HCT116 (cell line): ENCODE results near the gene PRLH. TPM values are rescaled to one million over a fixed set of nuclear protein-coding genes. Genes with fewer than 3 reads are reported as not detected.

Experiments used
- ATAC-seq: fragments of 200-7000 bp; cut with Tn5 transposase; 2 replicates; pipeline ENCODE4 v1.9.1; 2020; ENCODE audit warnings: mild to moderate bottlenecking, moderate library complexity
- BruUV-seq: library from RNA; stranded (reverse); fragments of 400-500 nt; replicated peaks from 2 replicates; lab custom pipeline; 2021; lab: Mats Ljungman, UMichigan
- CTCF ChIA-PET: fragments of 300-600 bp; sonication (Branson Sonifier 250); formaldehyde crosslinking; loops from one replicate; lab custom pipeline; 2021; ENCODE audit warnings: antibody characterized with exemption; lab: Charles Lee
- POLR2A ChIA-PET: fragments of 300-600, 350-600 bp; sonication (Branson Sonifier 250); formaldehyde crosslinking; loops from one replicate; lab custom pipeline; 2021; ENCODE audit warnings: antibody characterized with exemption; lab: Charles Lee
- RAD21 ChIA-PET, 2 experiments: fragments of 300-600 bp; sonication (Branson Sonifier 250); formaldehyde crosslinking; loops; one replicate each; lab custom pipeline; 2023; ENCODE audit warnings: low total read pairs in 2 of 2; ENCODE audit not compliant: uncharacterized antibody in 2 of 2, unreplicated experiment in 2 of 2, low non-redundant PET in 1 of 2; lab: Charles Lee
- DNase-seq: peaks from one replicate; pipeline ENCODE4 v3.0.0-alpha.2; 2010; ENCODE audit warnings: low read depth, low spot score
- H2AFZ ChIP-seq: fragments of 200-600 bp; shearing (Covaris generic), sonication (generic); 2 replicates; pipeline ENCODE4 v1.6.1; 2017; ENCODE audit warnings: low read depth, mixed run types, mixed read lengths, antibody characterized with exemption, low read length; ENCODE audit not compliant: poor library complexity, severe bottlenecking
- H3K27ac ChIP-seq: 2 replicates; pipeline ENCODE4 v1.5.1; 2012; ENCODE audit warnings: low read depth, low read length
- H3K27me3 ChIP-seq: fragments of 200-600 bp; sonication (generic); 2 replicates; pipeline ENCODE4 v1.6.1; 2016; ENCODE audit warnings: mixed run types, low read length, mixed read lengths; ENCODE audit not compliant: insufficient read depth
- H3K36me3 ChIP-seq, 2 experiments: fragments of 200-500 bp in 1 of 2; fragments of 200-600 bp in 1 of 2; sonication (Bioruptor generic) in 1 of 2; sonication (generic) in 1 of 2; 2 replicates each; pipeline versions ENCODE4 v1.5.1 to v1.6.1; 2014 to 2016; ENCODE audit warnings: low read length in 2 of 2, inconsistent platforms in 1 of 2, mixed read lengths in 1 of 2, mixed run types in 1 of 2; ENCODE audit not compliant: insufficient read depth in 2 of 2, control insufficient read depth in 1 of 2
- H3K4me1 ChIP-seq, 2 experiments: fragments of 200-600 bp in 1 of 2; sonication (generic) in 1 of 2; 2 replicates each; pipeline versions ENCODE4 v1.5.1 to v1.6.1; 2012 to 2017; ENCODE audit warnings: low read length in 2 of 2, inconsistent platforms in 1 of 2, mild to moderate bottlenecking in 1 of 2, mixed read lengths in 1 of 2, mixed run types in 1 of 2, moderate library complexity in 1 of 2; ENCODE audit not compliant: insufficient read depth in 2 of 2, control insufficient read depth in 1 of 2
- H3K4me2 ChIP-seq: fragments of 200-600 bp; sonication (generic); 2 replicates; pipeline ENCODE4 v1.6.1; 2017; ENCODE audit warnings: mixed run types, low read length, mixed read lengths
- H3K4me3 ChIP-seq, 2 experiments: fragments of 200-600 bp in 1 of 2; sonication (generic) in 1 of 2; replicated peaks in 1 of 2; 2 replicates each; pipeline ENCODE4 v1.5.1; 2011 to 2016; ENCODE audit warnings: low read length in 2 of 2, control low read depth in 1 of 2, low read depth in 1 of 2, mild to moderate bottlenecking in 1 of 2, mixed read lengths in 1 of 2, mixed run types in 1 of 2
- H3K79me2 ChIP-seq: fragments of 200-600 bp; sonication (generic); 2 replicates; pipeline ENCODE4 v1.6.1; 2017; ENCODE audit warnings: mild to moderate bottlenecking, mixed run types, low read length, moderate library complexity, mixed read lengths; ENCODE audit not compliant: insufficient read depth
- H3K9ac ChIP-seq: fragments of 200-600 bp; sonication (generic); 2 replicates; pipeline ENCODE4 v1.6.1; 2016; ENCODE audit warnings: low read length, mixed read lengths
- H3K9me2 ChIP-seq: fragments of 200-600 bp; sonication (generic), shearing (Covaris generic); 2 replicates; pipeline ENCODE4 v1.6.1; 2017; ENCODE audit warnings: mixed run types, mild to moderate bottlenecking, moderate library complexity; ENCODE audit not compliant: insufficient read depth
- H3K9me3 ChIP-seq, 2 experiments: fragments of 200-500 bp in 1 of 2; fragments of 200-600 bp in 1 of 2; sonication (Bioruptor generic) in 1 of 2; sonication (generic) in 1 of 2; 2 replicates each; pipeline ENCODE4 v1.6.1; 2014 to 2017; ENCODE audit warnings: low read length in 2 of 2, mixed read lengths in 2 of 2, inconsistent platforms in 1 of 2, low read depth in 1 of 2, mild to moderate bottlenecking in 1 of 2, mixed run types in 1 of 2, moderate library complexity in 1 of 2; ENCODE audit not compliant: control insufficient read depth in 1 of 2, insufficient read depth in 1 of 2
- H4K20me1 ChIP-seq: fragments of 200-600 bp; sonication (generic), shearing (Covaris generic); 2 replicates; pipeline ENCODE4 v1.6.1; 2017; ENCODE audit warnings: mixed run types, mild to moderate bottlenecking, moderate library complexity; ENCODE audit not compliant: insufficient read depth
- EGR1 ChIP-seq: IDR thresholded peaks from 2 replicates; pipeline ENCODE4 v1.6.1; 2012; ENCODE audit warnings: low read depth
- ELF1 ChIP-seq: IDR thresholded peaks from 2 replicates; pipeline ENCODE4 v1.6.1; 2012; ENCODE audit warnings: low read depth, borderline replicate concordance
- FOSL1 ChIP-seq: IDR thresholded peaks from 2 replicates; pipeline ENCODE4 v1.6.1; 2012; ENCODE audit warnings: low read depth
- JUND ChIP-seq: IDR thresholded peaks from 2 replicates; pipeline ENCODE4 v1.6.1; 2012
- RAD21 ChIP-seq: IDR thresholded peaks from 2 replicates; pipeline ENCODE4 v1.6.1; 2012; ENCODE audit warnings: low read depth, mild to moderate bottlenecking
- SIN3A ChIP-seq: IDR thresholded peaks from 2 replicates; pipeline ENCODE4 v1.6.1; 2012; ENCODE audit warnings: low read depth
- YY1 ChIP-seq: IDR thresholded peaks from 2 replicates; pipeline ENCODE4 v1.6.1; 2011; ENCODE audit warnings: low read length, low read depth, moderate library complexity, mild to moderate bottlenecking; ENCODE audit not compliant: insufficient replicate concordance; ENCODE audit errors: extremely low read depth
- ZNF274 ChIP-seq: fragments of 200-500 bp; sonication (Bioruptor generic); IDR thresholded peaks from 2 replicates; pipeline ENCODE4 v1.6.1; 2014; ENCODE audit warnings: mild to moderate bottlenecking, low read depth, low read length, inconsistent platforms
- intact Hi-C: fragments of 100-400 bp; cut with micrococcal nuclease; formaldehyde crosslinking; loops from 2 replicates; pipeline ENCODE4 v1.10.0; 2022
- total RNA-seq: library from RNA; stranded (reverse); gene quantifications from one replicate; pipeline ENCODE4 v1.2.1, GENCODE V29; 2021; ENCODE audit not compliant: unreplicated experiment
- TF ChIP-seq, protein P1 (sequence below): IDR thresholded peaks from 2 replicates; pipeline ENCODE4 v1.6.1; 2012
- TF ChIP-seq, protein P2 (sequence below): IDR thresholded peaks from 2 replicates; pipeline ENCODE4 v1.6.1; 2011; ENCODE audit warnings: mild to moderate bottlenecking, low read length, moderate library complexity; ENCODE audit not compliant: insufficient replicate concordance; ENCODE audit errors: extremely low read depth

Gene PRLH
- total RNA-seq, 1 experiment from 2014 or later, result not detected

GRCh38 chr2:237598468-237599208 is 32.3 kb downstream of the PRLH start:
- Histone ChIP-seq H3K4me3 (no peak overlapping the region), H3K9me2 (no peaks in the 10 kb centered on the region), H3K36me3 (no peaks in the 10 kb centered on the region), H3K4me2 (no peak overlapping the region), H3K4me1 (peaks cover 4 to 6% of the 10 kb centered on the region in 2 experiments; a peak in 2 of 4 replicates), H3K27ac (no peak overlapping the region), H4K20me1 (no peaks in the 10 kb centered on the region), H3K9me3 (no peaks in the 10 kb centered on the region), H2AFZ (no peak overlapping the region), H3K79me2 (no peaks in the 10 kb centered on the region), H3K27me3 (no peaks in the 10 kb centered on the region), H3K9ac (no peak overlapping the region)
- intact Hi-C loops, result no loop called here
- ChIA-PET POLR2A (no interaction called here), CTCF (no interaction called here), RAD21 (no interaction called here)
- DNase-seq (no peak), ATAC-seq (no peak)
- BruUV-seq, result no TSS peak
- TF ChIP-seq JUND (no peak), ZNF274 (no peak), FOSL1 (no peak), SIN3A (no peak), YY1 (no peak), EGR1 (no peak), RAD21 (no peak), ELF1 (no peak)
- TF ChIP-seq, protein P1, sequence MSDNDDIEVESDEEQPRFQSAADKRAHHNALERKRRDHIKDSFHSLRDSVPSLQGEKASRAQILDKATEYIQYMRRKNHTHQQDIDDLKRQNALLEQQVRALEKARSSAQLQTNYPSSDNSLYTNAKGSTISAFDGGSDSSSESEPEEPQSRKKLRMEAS, result no peak
- TF ChIP-seq, protein P2, sequence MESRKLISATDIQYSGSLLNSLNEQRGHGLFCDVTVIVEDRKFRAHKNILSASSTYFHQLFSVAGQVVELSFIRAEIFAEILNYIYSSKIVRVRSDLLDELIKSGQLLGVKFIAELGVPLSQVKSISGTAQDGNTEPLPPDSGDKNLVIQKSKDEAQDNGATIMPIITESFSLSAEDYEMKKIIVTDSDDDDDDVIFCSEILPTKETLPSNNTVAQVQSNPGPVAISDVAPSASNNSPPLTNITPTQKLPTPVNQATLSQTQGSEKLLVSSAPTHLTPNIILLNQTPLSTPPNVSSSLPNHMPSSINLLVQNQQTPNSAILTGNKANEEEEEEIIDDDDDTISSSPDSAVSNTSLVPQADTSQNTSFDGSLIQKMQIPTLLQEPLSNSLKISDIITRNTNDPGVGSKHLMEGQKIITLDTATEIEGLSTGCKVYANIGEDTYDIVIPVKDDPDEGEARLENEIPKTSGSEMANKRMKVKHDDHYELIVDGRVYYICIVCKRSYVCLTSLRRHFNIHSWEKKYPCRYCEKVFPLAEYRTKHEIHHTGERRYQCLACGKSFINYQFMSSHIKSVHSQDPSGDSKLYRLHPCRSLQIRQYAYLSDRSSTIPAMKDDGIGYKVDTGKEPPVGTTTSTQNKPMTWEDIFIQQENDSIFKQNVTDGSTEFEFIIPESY, result no peak
